ENCODE measurements around the gene BBIP1.

- TF ChIP-seq CTCF (IDR thresholded peaks at IDR 0.05 in 4 of 5, conservative IDR thresholded peaks at IDR 0.05 in 1 of 5) (no peak), POLR2A (IDR thresholded peaks at IDR 0.05) (no peak)
Observed at GRCh38 chr10:110967645-110968044, 48.7 kb upstream of the BBIP1 start.
